ENCODE data around the gene IL24.

Gene IL24

GRCh38 chr1:206946261-206946660 is 49.0 kb downstream of the IL24 start, which contains the start of gene PIGR:
PIGR (minus strand) TSS chr1:206946466; CDS start chr1:206940531, 5,935 bp downstream.
- H3K9me3 ChIP-seq (ENCODE audit: insufficient read depth, low read length) = peaks cover 9% of the 10 kb centered on the region
- H4K20me1 ChIP-seq (ENCODE audit: insufficient read depth, low read length) = no peaks in the 10 kb centered on the region
- no peaks in the 10 kb centered on the region for H3K79me2 ChIP-seq (ENCODE audit: low read length)
- H2AFZ ChIP-seq (ENCODE audit: low read depth, low read length) = no peak within 1 kb of the TSS
- no peak within 1 kb of the TSS for H3K4me2 ChIP-seq (ENCODE audit: low read length)
- H3K27me3 ChIP-seq (ENCODE audit: low read depth, low read length) = peaks cover 9% of the 10 kb centered on the region; the same call in 1 of the 2 replicates
- H3K9ac ChIP-seq (ENCODE audit: low read length) = no peak within 1 kb of the TSS
- H3K27ac ChIP-seq (ENCODE audit: low read length) = no peak within 1 kb of the TSS
- peaks cover 35% of the 10 kb centered on the region for H3K4me1 ChIP-seq (ENCODE audit: low read length)
- TF ChIP-seq EZH2phosphoT487 (IDR thresholded peaks at IDR 0.05; ENCODE audit: low read depth) = no peak
- TF ChIP-seq, protein P1, sequence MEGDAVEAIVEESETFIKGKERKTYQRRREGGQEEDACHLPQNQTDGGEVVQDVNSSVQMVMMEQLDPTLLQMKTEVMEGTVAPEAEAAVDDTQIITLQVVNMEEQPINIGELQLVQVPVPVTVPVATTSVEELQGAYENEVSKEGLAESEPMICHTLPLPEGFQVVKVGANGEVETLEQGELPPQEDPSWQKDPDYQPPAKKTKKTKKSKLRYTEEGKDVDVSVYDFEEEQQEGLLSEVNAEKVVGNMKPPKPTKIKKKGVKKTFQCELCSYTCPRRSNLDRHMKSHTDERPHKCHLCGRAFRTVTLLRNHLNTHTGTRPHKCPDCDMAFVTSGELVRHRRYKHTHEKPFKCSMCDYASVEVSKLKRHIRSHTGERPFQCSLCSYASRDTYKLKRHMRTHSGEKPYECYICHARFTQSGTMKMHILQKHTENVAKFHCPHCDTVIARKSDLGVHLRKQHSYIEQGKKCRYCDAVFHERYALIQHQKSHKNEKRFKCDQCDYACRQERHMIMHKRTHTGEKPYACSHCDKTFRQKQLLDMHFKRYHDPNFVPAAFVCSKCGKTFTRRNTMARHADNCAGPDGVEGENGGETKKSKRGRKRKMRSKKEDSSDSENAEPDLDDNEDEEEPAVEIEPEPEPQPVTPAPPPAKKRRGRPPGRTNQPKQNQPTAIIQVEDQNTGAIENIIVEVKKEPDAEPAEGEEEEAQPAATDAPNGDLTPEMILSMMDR (IDR thresholded peaks at IDR 0.05; ENCODE audit: low read depth, low read length) = no peak
- H3K36me3 ChIP-seq (replicated peaks; ENCODE audit: low read depth, low read length) = peaks cover 9% of the 10 kb centered on the region
- H3K4me3 ChIP-seq (ENCODE audit: low read length) = no peak within 1 kb of the TSS

DNA sequence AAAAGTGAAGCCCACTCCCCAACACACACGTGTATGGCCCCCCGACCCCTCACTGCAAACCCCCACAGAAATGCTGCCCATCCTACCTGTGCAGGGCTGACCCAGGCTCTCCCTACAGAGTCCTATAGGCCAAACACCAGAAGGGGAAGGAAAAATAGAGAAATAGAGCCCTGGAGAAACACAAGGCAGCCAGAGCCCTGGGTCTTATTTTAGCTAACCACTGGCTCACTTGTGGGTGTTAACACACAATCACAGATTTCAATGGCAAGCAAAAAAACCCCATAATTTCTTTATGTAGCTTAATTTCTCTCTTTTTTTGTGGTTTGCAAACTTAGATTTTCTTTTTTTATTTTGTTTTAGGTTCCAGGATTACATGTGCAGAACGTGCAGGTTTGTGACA is 50.0 kb downstream of the IL24 start:
- TF ChIP-seq, protein P1 (IDR thresholded peaks at IDR 0.05; ENCODE audit: low read depth, low read length) = no peak
- TF ChIP-seq EZH2phosphoT487 (IDR thresholded peaks at IDR 0.05; ENCODE audit: low read depth) = no peak
- no peak overlapping the region for H2AFZ ChIP-seq (ENCODE audit: low read depth, low read length)
- peaks cover 9% of the 10 kb centered on the region for H3K9me3 ChIP-seq (ENCODE audit: insufficient read depth, low read length)
- H3K27ac ChIP-seq (ENCODE audit: low read length) = no peak overlapping the region
- no peaks in the 10 kb centered on the region for H4K20me1 ChIP-seq (ENCODE audit: insufficient read depth, low read length)
- H3K36me3 ChIP-seq (replicated peaks; ENCODE audit: low read depth, low read length) = peaks cover 9% of the 10 kb centered on the region
- H3K9ac ChIP-seq (ENCODE audit: low read length) = no peak overlapping the region
- no peaks in the 10 kb centered on the region for H3K79me2 ChIP-seq (ENCODE audit: low read length)
- H3K4me3 ChIP-seq (ENCODE audit: low read length) = no peak overlapping the region
- H3K4me2 ChIP-seq (ENCODE audit: low read length) = no peak overlapping the region
- peaks cover 45% of the 10 kb centered on the region for H3K4me1 ChIP-seq (ENCODE audit: low read length)
- H3K27me3 ChIP-seq (ENCODE audit: low read depth, low read length) = peaks cover 9% of the 10 kb centered on the region; the same call in 1 of the 2 replicates

- no peaks in the 10 kb centered on the region for H4K20me1 ChIP-seq (ENCODE audit: insufficient read depth, low read length)
- no peak overlapping the region for H3K9ac ChIP-seq (ENCODE audit: low read length)
- TF ChIP-seq, protein P1 (IDR thresholded peaks at IDR 0.05; ENCODE audit: low read depth, low read length) = no peak
- TF ChIP-seq EZH2phosphoT487 (IDR thresholded peaks at IDR 0.05; ENCODE audit: low read depth) = no peak
- H2AFZ ChIP-seq (ENCODE audit: low read depth, low read length) = peak overlapping the region; percentile 24; the same call in 1 of the 2 replicates
- H3K9me3 ChIP-seq (ENCODE audit: insufficient read depth, low read length) = peaks cover 9% of the 10 kb centered on the region
- H3K36me3 ChIP-seq (replicated peaks; ENCODE audit: low read depth, low read length) = peaks cover 9% of the 10 kb centered on the region
- no peak overlapping the region for H3K4me3 ChIP-seq (ENCODE audit: low read length)
- H3K27me3 ChIP-seq (ENCODE audit: low read depth, low read length) = peaks cover 9% of the 10 kb centered on the region; the same call in 1 of the 2 replicates
- peaks cover 65% of the 10 kb centered on the region for H3K4me1 ChIP-seq (ENCODE audit: low read length)
- no peaks in the 10 kb centered on the region for H3K79me2 ChIP-seq (ENCODE audit: low read length)
- no peak overlapping the region for H3K27ac ChIP-seq (ENCODE audit: low read length)
- H3K4me2 ChIP-seq (ENCODE audit: low read length) = peak overlapping the region; percentile 12
These were observed 52.0 kb downstream of the IL24 start for GRCh38 chr1:206949208-206949607.

DNA sequence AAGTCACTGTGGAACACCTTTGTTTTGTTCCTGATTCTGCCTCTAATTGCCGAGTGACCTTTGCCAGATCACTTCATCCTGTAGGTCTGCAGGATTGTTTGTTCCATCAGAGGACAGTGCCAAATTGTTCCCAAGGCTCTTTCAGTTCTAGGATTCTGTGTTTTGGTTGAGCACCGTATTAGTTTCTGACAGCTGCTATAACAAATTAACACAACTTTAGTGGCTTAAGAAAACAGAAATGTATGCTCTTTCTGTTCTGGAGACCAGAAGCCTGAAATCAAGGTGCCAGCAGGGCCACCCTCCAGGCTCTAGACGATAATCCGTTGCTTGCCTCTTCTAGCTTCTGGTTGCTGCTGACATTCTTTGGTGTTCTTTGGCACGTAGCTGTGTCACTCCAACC is 52.4 kb downstream of the IL24 start:
- peaks cover 69% of the 10 kb centered on the region for H3K4me1 ChIP-seq (ENCODE audit: low read length)
- H4K20me1 ChIP-seq (ENCODE audit: insufficient read depth, low read length) = no peaks in the 10 kb centered on the region
- no peaks in the 10 kb centered on the region for H3K79me2 ChIP-seq (ENCODE audit: low read length)
- H2AFZ ChIP-seq (ENCODE audit: low read depth, low read length) = no peak overlapping the region
- H3K27me3 ChIP-seq (ENCODE audit: low read depth, low read length) = peaks cover 9% of the 10 kb centered on the region; the same call in 1 of the 2 replicates
- peaks cover 9% of the 10 kb centered on the region for H3K9me3 ChIP-seq (ENCODE audit: insufficient read depth, low read length)
- H3K4me2 ChIP-seq (ENCODE audit: low read length) = peak overlapping the region; percentile 12
- H3K27ac ChIP-seq (ENCODE audit: low read length) = no peak overlapping the region
- H3K4me3 ChIP-seq (ENCODE audit: low read length) = no peak overlapping the region
- H3K9ac ChIP-seq (ENCODE audit: low read length) = no peak overlapping the region
- no peak for TF ChIP-seq EZH2phosphoT487 (IDR thresholded peaks at IDR 0.05; ENCODE audit: low read depth)
- TF ChIP-seq, protein P1 (IDR thresholded peaks at IDR 0.05; ENCODE audit: low read depth, low read length) = no peak
- peaks cover 9% of the 10 kb centered on the region for H3K36me3 ChIP-seq (replicated peaks; ENCODE audit: low read depth, low read length)
